ENCODE data around the gene UBA6.

DNA sequence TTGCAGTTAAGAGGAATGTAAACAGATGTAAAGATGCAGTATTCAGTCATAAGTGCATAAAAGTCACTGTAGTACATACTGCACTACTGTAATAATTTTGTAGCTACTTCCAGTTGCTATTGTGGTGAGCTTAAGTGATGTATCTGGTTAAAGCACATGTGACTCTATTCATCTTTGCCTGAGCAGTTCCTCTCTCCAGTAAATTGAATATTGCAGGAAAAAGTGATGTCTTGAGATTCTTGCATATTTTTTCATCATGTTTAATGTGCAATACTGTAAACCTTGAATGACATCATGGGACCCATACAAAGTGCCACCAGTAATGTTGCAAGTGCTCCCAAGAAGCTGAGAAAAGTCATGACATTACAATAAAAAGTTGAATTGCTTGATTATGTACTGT lies 9.6 kb downstream of the UBA6 start:
- TF ChIP-seq, protein P1, sequence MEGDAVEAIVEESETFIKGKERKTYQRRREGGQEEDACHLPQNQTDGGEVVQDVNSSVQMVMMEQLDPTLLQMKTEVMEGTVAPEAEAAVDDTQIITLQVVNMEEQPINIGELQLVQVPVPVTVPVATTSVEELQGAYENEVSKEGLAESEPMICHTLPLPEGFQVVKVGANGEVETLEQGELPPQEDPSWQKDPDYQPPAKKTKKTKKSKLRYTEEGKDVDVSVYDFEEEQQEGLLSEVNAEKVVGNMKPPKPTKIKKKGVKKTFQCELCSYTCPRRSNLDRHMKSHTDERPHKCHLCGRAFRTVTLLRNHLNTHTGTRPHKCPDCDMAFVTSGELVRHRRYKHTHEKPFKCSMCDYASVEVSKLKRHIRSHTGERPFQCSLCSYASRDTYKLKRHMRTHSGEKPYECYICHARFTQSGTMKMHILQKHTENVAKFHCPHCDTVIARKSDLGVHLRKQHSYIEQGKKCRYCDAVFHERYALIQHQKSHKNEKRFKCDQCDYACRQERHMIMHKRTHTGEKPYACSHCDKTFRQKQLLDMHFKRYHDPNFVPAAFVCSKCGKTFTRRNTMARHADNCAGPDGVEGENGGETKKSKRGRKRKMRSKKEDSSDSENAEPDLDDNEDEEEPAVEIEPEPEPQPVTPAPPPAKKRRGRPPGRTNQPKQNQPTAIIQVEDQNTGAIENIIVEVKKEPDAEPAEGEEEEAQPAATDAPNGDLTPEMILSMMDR (conservative IDR thresholded peaks at IDR 0.05 in 1 of 2, IDR thresholded peaks at IDR 0.05 in 1 of 2; ENCODE audit: extremely low read depth in 1 of 2, insufficient read depth in 1 of 2, low read depth in 1 of 2, low read length in 2 of 2) = no peak
- TF ChIP-seq EZH2 (IDR thresholded peaks at IDR 0.05; ENCODE audit: borderline replicate concordance, low read length) = no peak

Data from mammary epithelial cell (primary cell).